ENCODE results near the gene PACS1. TPM values are rescaled to one million over a fixed set of nuclear protein-coding genes. Genes with fewer than 3 reads are reported as not detected.

The PACS1 gene
- total RNA-seq, 1 experiment from 2014 or later = 91.8 TPM

- ATAC-seq = no peak
- DNase-seq (ENCODE audit: low read depth, low spot score) = no peak
- POLR2A ChIA-PET = no interaction called here
- CTCF ChIA-PET = no interaction called here
- intact Hi-C loops (cut with micrococcal nuclease; ENCODE audit: unreplicated experiment) = no loop called here
- in situ Hi-C loops (cut with HindIII; ENCODE audit: low pct_unique_long_range_greater_than_20kb, low sequenced_read_pairs) = no loop called here
- Histone ChIP-seq H3K4me1 (ENCODE audit: control insufficient read depth, insufficient read depth, low read length) (no peaks in the 10 kb centered on the region), H3K27me3 (ENCODE audit: control insufficient read depth, insufficient read depth, low read length) (no peaks in the 10 kb centered on the region), H3K9me3 (ENCODE audit: control insufficient read depth, insufficient read depth, low read depth, low read length) (no peaks in the 10 kb centered on the region), H3K27ac (ENCODE audit: low read length) (no peak overlapping the region), H3K36me3 (ENCODE audit: control insufficient read depth, insufficient read depth, low read length) (no peaks in the 10 kb centered on the region), H3K4me3 (ENCODE audit: low read depth in 2 of 2, low read length in 2 of 2) (no peak overlapping the region)
- no TSS peak for BruUV-seq (replicated peaks)
- TF ChIP-seq REST (IDR thresholded peaks at IDR 0.05; ENCODE audit: insufficient read depth in 1 of 2, low read depth in 2 of 2, low read length in 1 of 2) (no peak), SIN3A (IDR thresholded peaks at IDR 0.05; ENCODE audit: borderline replicate concordance, insufficient read depth, low read depth, low read length) (no peak), CTCF (IDR thresholded peaks at IDR 0.05) (no peak), TCF7L2 (IDR thresholded peaks at IDR 0.05; ENCODE audit: low read depth, low read length) (no peak), POLR2AphosphoS5 (IDR thresholded peaks at IDR 0.05; ENCODE audit: low read depth, low read length) (no peak)
Observed at GRCh38 chr11:66207816-66208215, 137.7 kb downstream of the PACS1 start.

DNA sequence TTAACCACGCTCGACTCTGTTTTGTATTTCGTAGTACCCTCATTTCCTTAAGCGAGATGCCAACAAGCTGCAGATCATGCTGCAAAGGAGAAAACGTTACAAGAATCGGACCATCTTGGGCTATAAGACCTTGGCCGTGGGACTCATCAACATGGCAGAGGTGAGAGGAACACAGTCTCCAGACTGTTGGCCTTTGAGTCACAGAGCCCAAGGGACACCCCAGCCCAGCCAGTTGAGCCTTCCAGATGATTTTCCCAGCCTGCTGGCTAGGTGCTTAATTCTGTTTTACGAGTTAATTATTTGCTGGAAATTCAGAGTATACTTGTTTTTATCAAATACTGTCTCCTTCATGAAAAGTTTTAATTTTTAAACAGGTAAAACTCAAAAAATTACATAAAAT lies 141.0 kb downstream of the PACS1 start:
- no peak overlapping the region for H3K4me3 ChIP-seq (ENCODE audit: low read depth in 2 of 2, low read length in 2 of 2)
- no peak overlapping the region for H3K27ac ChIP-seq (ENCODE audit: low read length)
- H3K36me3 ChIP-seq (ENCODE audit: control insufficient read depth, insufficient read depth, low read length) = peaks cover under 1% of the 10 kb centered on the region; the same call in 1 of the 2 replicates
- H3K27me3 ChIP-seq (ENCODE audit: control insufficient read depth, insufficient read depth, low read length) = no peaks in the 10 kb centered on the region
- ChIA-PET POLR2A (no interaction called here), CTCF (no interaction called here)
- no peaks in the 10 kb centered on the region for H3K9me3 ChIP-seq (ENCODE audit: control insufficient read depth, insufficient read depth, low read depth, low read length)
- in situ Hi-C loops (cut with HindIII; ENCODE audit: low pct_unique_long_range_greater_than_20kb, low sequenced_read_pairs) = no loop called here
- intact Hi-C loops (cut with micrococcal nuclease; ENCODE audit: unreplicated experiment) = no loop called here
- no peaks in the 10 kb centered on the region for H3K4me1 ChIP-seq (ENCODE audit: control insufficient read depth, insufficient read depth, low read length)
- DNase-seq (ENCODE audit: low read depth, low spot score) (no peak), ATAC-seq (no peak; the same call in 1 of the 2 replicates)
- no TSS peak for BruUV-seq (replicated peaks)
- TF ChIP-seq SIN3A (IDR thresholded peaks at IDR 0.05; ENCODE audit: borderline replicate concordance, insufficient read depth, low read depth, low read length) (no peak), CTCF (IDR thresholded peaks at IDR 0.05) (no peak), REST (IDR thresholded peaks at IDR 0.05; ENCODE audit: insufficient read depth in 1 of 2, low read depth in 2 of 2, low read length in 1 of 2) (no peak), TCF7L2 (IDR thresholded peaks at IDR 0.05; ENCODE audit: low read depth, low read length) (no peak), POLR2AphosphoS5 (IDR thresholded peaks at IDR 0.05; ENCODE audit: low read depth, low read length) (no peak)

All from Panc1 (cell line).